ENCODE results near the gene ANKRD33B. TPM values are rescaled to one million over a fixed set of nuclear protein-coding genes. Genes with fewer than 3 reads are reported as not detected.

The ANKRD33B gene
- total and polyA plus RNA-seq, 5 donors: 1.3 to 2.7 (median 2.3) TPM

- H3K9me3 ChIP-seq (ENCODE audit: control insufficient read depth, low read length): peaks cover 4% of the 10 kb centered on the region
- no peaks in the 10 kb centered on the region for H3K4me1 ChIP-seq (ENCODE audit: control insufficient read depth, insufficient read depth, low read length)
- 79% methylated on average over 11 of the region's 11 CpGs for WGBS
- H3K27me3 ChIP-seq (ENCODE audit: control insufficient read depth, insufficient read depth): no peaks in the 10 kb centered on the region
- no peak overlapping the region for H3K4me3 ChIP-seq (ENCODE audit: low read length)
- DNase-seq (no peak), ATAC-seq (no peak)
- intact Hi-C loops (cut with DNase I): no loop called here
- H3K27ac ChIP-seq (ENCODE audit: low read length): no peak overlapping the region
Measured at GRCh38 chr5:10527281-10527950, 36.5 kb upstream of the ANKRD33B start.

- no peaks in the 10 kb centered on the region for H3K27me3 ChIP-seq (ENCODE audit: control insufficient read depth, insufficient read depth)
- intact Hi-C loops (cut with DNase I): no loop called here
- no peak overlapping the region for H3K4me3 ChIP-seq (ENCODE audit: low read length)
- H3K27ac ChIP-seq (ENCODE audit: low read length): no peak overlapping the region
- no peaks in the 10 kb centered on the region for H3K4me1 ChIP-seq (ENCODE audit: control insufficient read depth, insufficient read depth, low read length)
- no peak for DNase-seq
- H3K9me3 ChIP-seq (ENCODE audit: control insufficient read depth, low read length): peaks cover 4% of the 10 kb centered on the region
- no peak for ATAC-seq
- 71% methylated on average over 9 of the region's 9 CpGs for WGBS
Measured at GRCh38 chr5:10528056-10528816, 35.6 kb upstream of the ANKRD33B start.

GRCh38 chr5:10528827-10529226, 35.0 kb upstream of the ANKRD33B start:
- no peak overlapping the region for H3K27ac ChIP-seq (ENCODE audit: low read length)
- 95% methylated on average over 1 of the region's 1 CpG for WGBS
- H3K9me3 ChIP-seq (ENCODE audit: control insufficient read depth, low read length): peaks cover 4% of the 10 kb centered on the region
- ATAC-seq (no peak), DNase-seq (no peak)
- H3K4me3 ChIP-seq (ENCODE audit: low read length): no peak overlapping the region
- no peaks in the 10 kb centered on the region for H3K27me3 ChIP-seq (ENCODE audit: control insufficient read depth, insufficient read depth)
- H3K4me1 ChIP-seq (ENCODE audit: control insufficient read depth, insufficient read depth, low read length): no peaks in the 10 kb centered on the region
- intact Hi-C loops (cut with DNase I): no loop called here

GRCh38 chr5:10530601-10531320, 33.1 kb upstream of the ANKRD33B start:
- no peaks in the 10 kb centered on the region for H3K27me3 ChIP-seq (ENCODE audit: control insufficient read depth, insufficient read depth)
- no peak for ATAC-seq
- no peak for DNase-seq
- H3K9me3 ChIP-seq (ENCODE audit: control insufficient read depth, low read length): peaks cover 4% of the 10 kb centered on the region
- no peaks in the 10 kb centered on the region for H3K4me1 ChIP-seq (ENCODE audit: control insufficient read depth, insufficient read depth, low read length)
- no peak overlapping the region for H3K4me3 ChIP-seq (ENCODE audit: low read length)
- intact Hi-C loops (cut with DNase I): no loop called here
- no peak overlapping the region for H3K27ac ChIP-seq (ENCODE audit: low read length)
- 92% methylated on average over 11 of the region's 11 CpGs for WGBS

GRCh38 chr5:10532421-10532820, 31.4 kb upstream of the ANKRD33B start:
- DNase-seq (no peak), ATAC-seq (peak; percentile 16 to 27)
- peaks cover 2% of the 10 kb centered on the region for H3K4me1 ChIP-seq (ENCODE audit: control insufficient read depth, insufficient read depth, low read length)
- no peak overlapping the region for H3K4me3 ChIP-seq (ENCODE audit: low read length)
- no peak overlapping the region for H3K27ac ChIP-seq (ENCODE audit: low read length)
- H3K27me3 ChIP-seq (ENCODE audit: control insufficient read depth, insufficient read depth): no peaks in the 10 kb centered on the region
- no peaks in the 10 kb centered on the region for H3K9me3 ChIP-seq (ENCODE audit: control insufficient read depth, low read length)
- WGBS: 93% methylated on average over 3 of the region's 3 CpGs
- intact Hi-C loops (cut with DNase I): no loop called here

GRCh38 chr5:10533226-10533625, 30.6 kb upstream of the ANKRD33B start:
- DNase-seq (peak; percentile 31 to 78 (median 66)), ATAC-seq (peak; percentile 69 to 73)
- no peaks in the 10 kb centered on the region for H3K27me3 ChIP-seq (ENCODE audit: control insufficient read depth, insufficient read depth)
- H3K27ac ChIP-seq (ENCODE audit: low read length): no peak overlapping the region
- H3K4me1 ChIP-seq (ENCODE audit: control insufficient read depth, insufficient read depth, low read length): peaks cover 2% of the 10 kb centered on the region
- no peaks in the 10 kb centered on the region for H3K9me3 ChIP-seq (ENCODE audit: control insufficient read depth, low read length)
- intact Hi-C loops (cut with DNase I): no loop called here
- 20% methylated on average over 17 of the region's 17 CpGs for WGBS
- no peak overlapping the region for H3K4me3 ChIP-seq (ENCODE audit: low read length)

- no peaks in the 10 kb centered on the region for H3K27me3 ChIP-seq (ENCODE audit: control insufficient read depth, insufficient read depth)
- ATAC-seq: no peak
- WGBS: 82% methylated on average over 23 of the region's 23 CpGs
- peaks cover 2% of the 10 kb centered on the region for H3K4me1 ChIP-seq (ENCODE audit: control insufficient read depth, insufficient read depth, low read length)
- H3K9me3 ChIP-seq (ENCODE audit: control insufficient read depth, low read length): no peaks in the 10 kb centered on the region
- no peak overlapping the region for H3K27ac ChIP-seq (ENCODE audit: low read length)
- no peak overlapping the region for H3K4me3 ChIP-seq (ENCODE audit: low read length)
- intact Hi-C loops (cut with DNase I): no loop called here
- no peak for DNase-seq
Measured at GRCh38 chr5:10534561-10535530, 29.0 kb upstream of the ANKRD33B start.

GRCh38 chr5:10536511-10536910, 27.4 kb upstream of the ANKRD33B start:
- 51% methylated on average over 3 of the region's 3 CpGs for WGBS
- no peak for ATAC-seq
- Histone ChIP-seq H3K4me3 (ENCODE audit: low read length) (no peak overlapping the region), H3K9me3 (ENCODE audit: control insufficient read depth, low read length) (no peaks in the 10 kb centered on the region), H3K4me1 (ENCODE audit: control insufficient read depth, insufficient read depth, low read length) (peaks cover 2% of the 10 kb centered on the region), H3K27me3 (ENCODE audit: control insufficient read depth, insufficient read depth) (no peaks in the 10 kb centered on the region), H3K27ac (ENCODE audit: low read length) (no peak overlapping the region)
- no peak for DNase-seq
- intact Hi-C loops (cut with DNase I): no loop called here

GRCh38 chr5:10536931-10537579, 26.8 kb upstream of the ANKRD33B start:
- H3K27ac ChIP-seq (ENCODE audit: low read length): no peak overlapping the region
- no peak for DNase-seq
- H3K4me3 ChIP-seq (ENCODE audit: low read length): no peak overlapping the region
- no peaks in the 10 kb centered on the region for H3K27me3 ChIP-seq (ENCODE audit: control insufficient read depth, insufficient read depth)
- whole genome bisulfite sequencing: 7% methylated on average over 13 of the region's 13 CpGs
- peaks cover 2% of the 10 kb centered on the region for H3K4me1 ChIP-seq (ENCODE audit: control insufficient read depth, insufficient read depth, low read length)
- ATAC-seq: no peak
- no peaks in the 10 kb centered on the region for H3K9me3 ChIP-seq (ENCODE audit: control insufficient read depth, low read length)
- intact Hi-C loops (cut with DNase I): no loop called here

GRCh38 chr5:10537624-10538023, 26.2 kb upstream of the ANKRD33B start:
- no peak overlapping the region for H3K4me3 ChIP-seq (ENCODE audit: low read length)
- H3K4me1 ChIP-seq (ENCODE audit: control insufficient read depth, insufficient read depth, low read length): peaks cover 2% of the 10 kb centered on the region
- intact Hi-C loops (cut with DNase I): no loop called here
- H3K9me3 ChIP-seq (ENCODE audit: control insufficient read depth, low read length): no peaks in the 10 kb centered on the region
- H3K27me3 ChIP-seq (ENCODE audit: control insufficient read depth, insufficient read depth): no peaks in the 10 kb centered on the region
- DNase-seq (peak in 1 of 3 donors; percentile 75), ATAC-seq (peak in 1 of 2 donors; percentile 29)
- H3K27ac ChIP-seq (ENCODE audit: low read length): no peak overlapping the region
- WGBS: 50% methylated on average over 4 of the region's 4 CpGs
